Colon (tissue), 2 donors: Measurements from ENCODE around the gene EAPP.
"Not testable (repeated sequence)": the region's sequence is repeated elsewhere in the genome, so short reads cannot be mapped to it uniquely, and the experiment has no call there.

Source experiments
- FAIRE-seq: peaks from 2 replicates; lab custom pipeline; 2012; peaks lifted over from hg19 to GRCh38; lab: Jason Lieb, UNC
- donor health status: control.
- donor health status: control.

The EAPP gene

GRCh38 chr14:34537677-34538009 lies 1.9 kb downstream of the EAPP start:
- FAIRE-seq, result no peak

- no peak for FAIRE-seq
Measured at GRCh38 chr14:34536951-34537676, 2.4 kb downstream of the EAPP start.

GRCh38 chr14:34527591-34527990 lies 11.9 kb downstream of the EAPP start:
- no peak for FAIRE-seq

GRCh38 chr14:34524216-34524615 lies 15.3 kb downstream of the EAPP start:
- not testable (repeated sequence) for FAIRE-seq

GRCh38 chr14:34522496-34522895 lies 17.0 kb downstream of the EAPP start:
- FAIRE-seq, result no peak

- FAIRE-seq, result not testable (repeated sequence)
Measured at GRCh38 chr14:34521071-34521470, 18.4 kb downstream of the EAPP start.

- FAIRE-seq, result not testable (repeated sequence)
Measured at GRCh38 chr14:34520304-34520970, 19.1 kb downstream of the EAPP start.

- FAIRE-seq, result no peak
Measured at GRCh38 chr14:34507884-34508283, 31.6 kb downstream of the EAPP start.

- no peak for FAIRE-seq
Measured at GRCh38 chr14:34507459-34507858, 32.0 kb downstream of the EAPP start.

- not testable (repeated sequence) for FAIRE-seq
Measured at GRCh38 chr14:34505124-34505491, 34.4 kb downstream of the EAPP start.

- FAIRE-seq, result not testable (repeated sequence)
Measured at GRCh38 chr14:34504027-34504426, 35.5 kb downstream of the EAPP start.

- no peak for FAIRE-seq
Measured at GRCh38 chr14:34502545-34503225, 36.8 kb downstream of the EAPP start.

- FAIRE-seq, result no peak
Measured at GRCh38 chr14:34502001-34502400, 37.5 kb downstream of the EAPP start.

- no peak for FAIRE-seq
Measured at GRCh38 chr14:34501004-34501580, 38.4 kb downstream of the EAPP start.

- no peak for FAIRE-seq
Measured at GRCh38 chr14:34498684-34499412, 40.7 kb downstream of the EAPP start.

- no peak for FAIRE-seq
Measured at GRCh38 chr14:34496679-34497513, 42.6 kb downstream of the EAPP start.

GRCh38 chr14:34496007-34496678 lies 43.4 kb downstream of the EAPP start:
- no peak for FAIRE-seq

- no peak for FAIRE-seq
Measured at GRCh38 chr14:34489324-34489723, 50.2 kb downstream of the EAPP start.

GRCh38 chr14:34488528-34488927 lies 51.0 kb downstream of the EAPP start:
- no peak for FAIRE-seq

GRCh38 chr14:34484726-34485125 lies 54.8 kb downstream of the EAPP start:
- no peak for FAIRE-seq

GRCh38 chr14:34482463-34482862 lies 57.0 kb downstream of the EAPP start:
- no peak for FAIRE-seq
